H1 (cell line): ENCODE data around the gene SCMH1.
"Not testable (repeated sequence)": the region's sequence is repeated elsewhere in the genome, so short reads cannot be mapped to it uniquely, and the experiment has no call there.

Source experiments
- ASH2L ChIP-seq: fragments of 200-600, 300-600 bp; sonication (generic); IDR thresholded peaks from one replicate; pipeline ENCODE4 v1.7.1; 2017; ENCODE audit warnings: low read length
- ATF3 ChIP-seq: IDR thresholded peaks from 2 replicates; pipeline ENCODE4 v1.6.1; 2011; ENCODE audit warnings: low read depth, mild to moderate bottlenecking, low read length; ENCODE audit not compliant: insufficient read depth
- CBX8 ChIP-seq: fragments of 300-800, 300-1000 bp; sonication (generic); IDR thresholded peaks from 2 replicates; pipeline ENCODE4 v1.7.1; 2016; ENCODE audit warnings: low read depth, low read length, borderline replicate concordance
- CTCF ChIP-seq, 3 experiments: IDR thresholded peaks; 1 replicate in 2 of 3; 2 replicates in 1 of 3; pipeline versions ENCODE4 v1.5.1 to v1.6.1; 2011; ENCODE audit warnings: low read length in 3 of 3, mild to moderate bottlenecking in 3 of 3, inconsistent platforms in 2 of 3, low read depth in 1 of 3, moderate library complexity in 1 of 3; ENCODE audit not compliant: insufficient read depth in 1 of 3; ENCODE audit errors: control extremely low read depth in 1 of 3
- EP300 ChIP-seq, 2 experiments: IDR thresholded peaks; 1 replicate in 1 of 2; 2 replicates in 1 of 2; pipeline ENCODE4 v1.6.1; 2011 to 2012; ENCODE audit warnings: low read depth in 2 of 2, low read length in 2 of 2, mild to moderate bottlenecking in 2 of 2, borderline replicate concordance in 1 of 2, inconsistent platforms in 1 of 2, moderate library complexity in 1 of 2
- EZH2 ChIP-seq: fragments of 200-600 bp; sonication (generic); IDR thresholded peaks from 2 replicates; pipeline ENCODE4 v1.7.1; 2012; ENCODE audit warnings: low read depth, mild to moderate bottlenecking, moderate library complexity, low read length, inconsistent platforms; ENCODE audit not compliant: severe bottlenecking
- MAX ChIP-seq: IDR thresholded peaks from 2 replicates; pipeline ENCODE4 v1.6.1; 2012; ENCODE audit warnings: inconsistent platforms
- POLR2A ChIP-seq, 2 experiments: IDR thresholded peaks; 1 replicate in 1 of 2; 2 replicates in 1 of 2; pipeline ENCODE4 v1.6.1; 2011; ENCODE audit warnings: low read depth in 2 of 2, low read length in 2 of 2, mild to moderate bottlenecking in 2 of 2; ENCODE audit errors: control extremely low read depth in 1 of 2
- RNF2 ChIP-seq: fragments of 200-900, 300-1000 bp; sonication (generic); IDR thresholded peaks from 2 replicates; pipeline ENCODE4 v1.7.1; 2016; ENCODE audit warnings: borderline replicate concordance, low read depth, mild to moderate bottlenecking, antibody characterized with exemption, low read length; ENCODE audit not compliant: poor library complexity, severe bottlenecking; ENCODE audit errors: missing control alignments

- not testable (repeated sequence) for TF ChIP-seq EZH2; EP300 (IDR thresholded peaks at IDR 0.05; ENCODE audit: borderline replicate concordance in 1 of 2, low read depth in 2 of 2, low read length in 2 of 2); MAX; RNF2; CTCF (IDR thresholded peaks at IDR 0.05; ENCODE audit: control extremely low read depth in 1 of 3, insufficient read depth in 1 of 3, low read depth in 1 of 3, low read length in 3 of 3); POLR2A (IDR thresholded peaks at IDR 0.05; ENCODE audit: control extremely low read depth in 1 of 2, low read depth in 2 of 2, low read length in 2 of 2); ASH2L; CBX8; ATF3
Observed at GRCh38 chr1:41117241-41117640, 124.9 kb downstream of the SCMH1 start.
